HK-2 (cell line): ENCODE measurements around the gene BLOC1S3.
"Not testable (repeated sequence)": the region's sequence is repeated elsewhere in the genome, so short reads cannot be mapped to it uniquely, and the experiment has no call there.

Experiments used
- DNase-seq: peaks from one replicate; pipeline ENCODE4 v3.0.0-alpha.2; 2018; ENCODE audit not compliant: unreplicated experiment

BLOC1S3 gene

GRCh38 chr19:45224645-45225044 lies 46.1 kb downstream of the BLOC1S3 start:
- DNase-seq: no peak

- not testable (repeated sequence) for DNase-seq
Observed at GRCh38 chr19:45229056-45229455, 50.5 kb downstream of the BLOC1S3 start.
